Mesenchymal stem cell (in vitro differentiated cells and primary cell): ENCODE data around the gene HFM1.

Experiments used
- DNase-seq: peaks from one replicate; pipeline ENCODE4 v3.0.0-alpha.2; 2013
- H2AFZ ChIP-seq: one replicate; pipeline ENCODE4 v1.6.1; 2013; ENCODE audit warnings: low read depth, mild to moderate bottlenecking, control low read depth, inconsistent platforms, low read length, moderate library complexity
- H2AK5ac ChIP-seq: 2 replicates; pipeline ENCODE4 v1.6.1; 2013; ENCODE audit warnings: low read length, moderate library complexity, mild to moderate bottlenecking, inconsistent platforms; ENCODE audit not compliant: severe bottlenecking
- H2BK120ac ChIP-seq: one replicate; pipeline ENCODE4 v1.6.1; 2013; ENCODE audit warnings: low read depth, mild to moderate bottlenecking, inconsistent platforms, low read length, moderate library complexity
- H2BK12ac ChIP-seq, 2 experiments: one replicate each; pipeline ENCODE4 v1.6.1; 2013; ENCODE audit warnings: inconsistent platforms in 2 of 2, low read length in 2 of 2, mild to moderate bottlenecking in 2 of 2, moderate library complexity in 2 of 2, control low read depth in 1 of 2
- H2BK15ac ChIP-seq: one replicate; pipeline ENCODE4 v1.6.1; 2013; ENCODE audit warnings: mild to moderate bottlenecking, low read depth, inconsistent platforms; ENCODE audit not compliant: poor library complexity, severe bottlenecking
- H2BK5ac ChIP-seq: 2 replicates; pipeline ENCODE4 v1.6.1; 2013; ENCODE audit warnings: low read depth, mild to moderate bottlenecking, low read length, control low read depth, inconsistent platforms; ENCODE audit not compliant: poor library complexity, severe bottlenecking
- H3K14ac ChIP-seq, 2 experiments: one replicate each; pipeline ENCODE4 v1.6.1; 2013; ENCODE audit warnings: inconsistent platforms in 2 of 2, low read length in 2 of 2, control low read depth in 1 of 2, mild to moderate bottlenecking in 1 of 2, moderate library complexity in 1 of 2
- H3K18ac ChIP-seq, 2 experiments: one replicate each; pipeline ENCODE4 v1.6.1; 2013; ENCODE audit warnings: inconsistent platforms in 2 of 2, low read length in 2 of 2, control low read depth in 1 of 2, low read depth in 1 of 2, mild to moderate bottlenecking in 1 of 2
- H3K23ac ChIP-seq, 2 experiments: one replicate each; pipeline ENCODE4 v1.6.1; 2013; ENCODE audit warnings: inconsistent platforms in 2 of 2, low read length in 2 of 2, mild to moderate bottlenecking in 2 of 2, moderate library complexity in 2 of 2, control low read depth in 1 of 2
- H3K27ac ChIP-seq: 2 replicates; pipeline ENCODE4 v1.5.1; 2013; ENCODE audit warnings: mild to moderate bottlenecking, moderate library complexity, low read length, control low read depth, inconsistent platforms; ENCODE audit not compliant: poor library complexity, severe bottlenecking
- H3K27me3 ChIP-seq, 2 experiments: 2 replicates each; pipeline versions ENCODE4 v1.6.1 to v1.7.0; 2013; ENCODE audit warnings: low read length in 2 of 2, mild to moderate bottlenecking in 2 of 2, moderate library complexity in 2 of 2, control low read depth in 1 of 2, inconsistent platforms in 1 of 2; ENCODE audit not compliant: control insufficient read depth in 1 of 2, insufficient read depth in 1 of 2
- H3K36me3 ChIP-seq, 2 experiments: 2 replicates each; pipeline versions ENCODE4 v1.6.1 to v1.7.0; 2013; ENCODE audit warnings: low read length in 2 of 2, control low read depth in 1 of 2, inconsistent platforms in 1 of 2, low read depth in 1 of 2, mild to moderate bottlenecking in 1 of 2; ENCODE audit not compliant: insufficient read depth in 2 of 2, control insufficient read depth in 1 of 2
- H3K4ac ChIP-seq, 2 experiments: one replicate each; pipeline ENCODE4 v1.6.1; 2013; ENCODE audit warnings: inconsistent platforms in 2 of 2, low read length in 2 of 2, mild to moderate bottlenecking in 2 of 2, moderate library complexity in 2 of 2, control low read depth in 1 of 2, low read depth in 1 of 2
- H3K4me1 ChIP-seq: 2 replicates; pipeline ENCODE4 v1.6.1; 2013; ENCODE audit warnings: low read depth, low read length, control low read depth; ENCODE audit not compliant: control insufficient read depth, insufficient read depth
- H3K4me2 ChIP-seq: 2 replicates; pipeline ENCODE4 v1.6.1; 2013; ENCODE audit warnings: low read length, mild to moderate bottlenecking, inconsistent platforms; ENCODE audit not compliant: poor library complexity, severe bottlenecking
- H3K4me3 ChIP-seq, 2 experiments: 2 replicates each; pipeline versions ENCODE4 v1.5.1 to v1.7.0; 2013; ENCODE audit warnings: low read length in 2 of 2, mild to moderate bottlenecking in 2 of 2, control low read depth in 1 of 2, low read depth in 1 of 2; ENCODE audit not compliant: insufficient read depth in 1 of 2
- H3K79me1 ChIP-seq: replicated peaks from 2 replicates; pipeline ENCODE4 v1.6.1; 2013; ENCODE audit warnings: mild to moderate bottlenecking, control low read depth, low read length, inconsistent platforms; ENCODE audit not compliant: poor library complexity, severe bottlenecking
- H3K9ac ChIP-seq: 2 replicates; pipeline ENCODE4 v1.7.0; 2013; ENCODE audit warnings: mild to moderate bottlenecking, low read length, moderate library complexity
- H3K9me3 ChIP-seq: 2 replicates; pipeline ENCODE4 v1.7.0; 2013; ENCODE audit warnings: mild to moderate bottlenecking, low read length; ENCODE audit not compliant: control insufficient read depth
- H4K8ac ChIP-seq: one replicate; pipeline ENCODE4 v1.6.1; 2013; ENCODE audit warnings: inconsistent platforms, mild to moderate bottlenecking, low read length, moderate library complexity
- H4K91ac ChIP-seq: one replicate; pipeline ENCODE4 v1.6.1; 2013; ENCODE audit warnings: mild to moderate bottlenecking, low read length, inconsistent platforms
- WGBS: methylation state at CpG from one replicate; pipeline ENCODE4 v1.1.7; 2013; ENCODE audit warnings: mixed read lengths; 5-methylcytosine and 5-hydroxymethylcytosine counted together

Gene HFM1

GRCh38 chr1:91244737-91245136 is 159.9 kb downstream of the HFM1 start:
- Histone ChIP-seq H2BK15ac (no peak overlapping the region), H3K79me1 (no peaks in the 10 kb centered on the region), H4K91ac (no peak overlapping the region), H3K4me1 (no peaks in the 10 kb centered on the region), H3K9ac (no peak overlapping the region), H3K27ac (no peak overlapping the region), H3K4me2 (no peak overlapping the region), H3K27me3 (no peaks in the 10 kb centered on the region), H2AFZ (no peak overlapping the region), H3K4me3 (no peak overlapping the region), H2BK5ac (no peak overlapping the region), H3K4ac (no peak overlapping the region), H3K36me3 (no peaks in the 10 kb centered on the region), H3K23ac (no peak overlapping the region), H3K9me3 (no peaks in the 10 kb centered on the region), H2BK120ac (no peak overlapping the region), H2AK5ac (no peak overlapping the region), H3K18ac (no peak overlapping the region), H4K8ac (no peak overlapping the region), H3K14ac (no peak overlapping the region), H2BK12ac (no peak overlapping the region)
- no CpG with 5 or more reads among the region's 2 CpGs for WGBS
- DNase-seq, result no peak

DNA sequence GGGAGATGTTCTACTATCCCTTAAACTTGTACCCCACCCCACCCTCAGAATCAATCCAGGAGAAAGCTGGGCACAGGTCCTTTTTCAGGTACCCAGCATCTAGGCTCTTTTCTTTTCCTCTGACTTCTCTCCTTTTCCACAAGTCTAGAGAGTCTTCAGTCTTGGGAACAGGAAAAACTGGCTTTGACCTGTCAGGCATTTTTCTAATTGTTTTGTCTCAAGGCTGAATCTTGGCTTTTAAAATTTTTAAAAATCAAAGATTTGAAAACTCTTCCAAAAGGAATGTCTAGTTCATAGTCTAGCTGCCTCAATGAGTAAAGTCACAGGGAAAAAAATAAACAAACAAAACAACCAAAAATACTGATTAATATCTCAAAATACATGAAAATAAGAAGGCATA is 161.5 kb downstream of the HFM1 start:
- no peak overlapping the region for H3K23ac ChIP-seq
- H3K4me3 ChIP-seq, result no peak overlapping the region
- H4K8ac ChIP-seq, result no peak overlapping the region
- no peak overlapping the region for H2BK5ac ChIP-seq
- no peak overlapping the region for H2AFZ ChIP-seq
- H3K4me1 ChIP-seq, result no peaks in the 10 kb centered on the region
- no peaks in the 10 kb centered on the region for H3K36me3 ChIP-seq
- no peak overlapping the region for H3K14ac ChIP-seq
- no peak overlapping the region for H3K18ac ChIP-seq
- H2BK15ac ChIP-seq, result no peak overlapping the region
- no peaks in the 10 kb centered on the region for H3K79me1 ChIP-seq
- H2BK12ac ChIP-seq, result no peak overlapping the region
- no peak overlapping the region for H3K9ac ChIP-seq
- H3K4me2 ChIP-seq, result no peak overlapping the region
- no peak overlapping the region for H4K91ac ChIP-seq
- H3K9me3 ChIP-seq, result no peaks in the 10 kb centered on the region
- no peak overlapping the region for H2BK120ac ChIP-seq
- DNase-seq, result no peak
- H3K27ac ChIP-seq, result no peak overlapping the region
- no peak overlapping the region for H2AK5ac ChIP-seq
- H3K4ac ChIP-seq, result no peak overlapping the region
- H3K27me3 ChIP-seq, result no peaks in the 10 kb centered on the region

DNA sequence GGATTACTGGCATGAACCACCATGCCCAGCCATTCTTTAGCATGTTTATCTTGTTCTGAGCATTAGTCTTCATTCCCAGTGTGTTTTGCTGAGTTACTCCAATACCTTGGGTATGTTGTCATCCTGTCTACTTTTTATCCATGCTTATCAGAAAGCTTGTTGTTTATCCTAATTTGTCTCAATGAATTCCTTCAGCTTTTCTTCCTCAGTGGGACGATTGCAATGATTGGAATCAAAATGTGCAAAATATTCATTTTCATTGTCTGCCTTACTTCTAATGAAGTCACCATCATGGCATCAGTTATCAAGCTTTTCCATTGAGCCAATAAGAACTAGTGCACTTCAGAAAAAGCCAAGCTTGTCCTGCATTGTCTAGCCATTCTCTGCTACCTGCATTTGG is 170.5 kb downstream of the HFM1 start:
- Histone ChIP-seq H2AK5ac (no peak overlapping the region), H3K4me2 (no peak overlapping the region), H2BK5ac (no peak overlapping the region), H4K91ac (no peak overlapping the region), H3K79me1 (no peaks in the 10 kb centered on the region), H3K36me3 (no peaks in the 10 kb centered on the region), H4K8ac (no peak overlapping the region), H2AFZ (no peak overlapping the region), H2BK120ac (no peak overlapping the region), H3K27ac (no peak overlapping the region), H3K9me3 (no peaks in the 10 kb centered on the region), H3K27me3 (no peaks in the 10 kb centered on the region), H3K18ac (no peak overlapping the region), H3K4me3 (no peak overlapping the region), H3K4ac (no peak overlapping the region), H3K14ac (no peak overlapping the region), H2BK12ac (no peak overlapping the region), H3K9ac (no peak overlapping the region), H2BK15ac (no peak overlapping the region), H3K4me1 (no peaks in the 10 kb centered on the region), H3K23ac (no peak overlapping the region)
- DNase-seq, result no peak
- WGBS, result 62% methylated on average over 1 of the region's 1 CpG

DNA sequence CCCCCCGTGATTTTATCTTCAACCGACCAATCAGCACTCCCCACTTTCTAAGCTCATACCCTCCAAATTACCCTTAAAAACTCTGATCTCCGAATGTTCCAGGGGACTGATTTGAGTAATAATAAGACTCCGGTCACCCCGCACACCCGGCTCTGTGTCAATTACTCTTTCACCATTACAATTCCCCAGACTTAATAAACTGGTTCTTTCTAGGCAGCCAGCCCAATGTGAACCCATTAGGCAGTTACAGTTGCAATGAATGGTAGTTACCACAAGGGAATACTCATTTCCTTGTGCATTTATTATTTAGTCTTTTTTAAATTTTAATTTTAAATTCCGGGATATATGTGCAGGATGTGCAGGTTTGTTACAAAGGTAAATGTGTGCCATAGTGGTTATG is 177.9 kb downstream of the HFM1 start:
- H2BK12ac ChIP-seq, result no peak overlapping the region
- H3K4me3 ChIP-seq, result no peak overlapping the region
- no peak overlapping the region for H2BK5ac ChIP-seq
- no peak overlapping the region for H3K4ac ChIP-seq
- no peak for DNase-seq
- no peak overlapping the region for H3K4me2 ChIP-seq
- H3K79me1 ChIP-seq, result no peaks in the 10 kb centered on the region
- no peak overlapping the region for H3K23ac ChIP-seq
- no peak overlapping the region for H3K14ac ChIP-seq
- no peak overlapping the region for H3K9ac ChIP-seq
- H3K27me3 ChIP-seq, result no peaks in the 10 kb centered on the region
- no peaks in the 10 kb centered on the region for H3K36me3 ChIP-seq
- no peak overlapping the region for H4K91ac ChIP-seq
- no peak overlapping the region for H2AFZ ChIP-seq
- H3K27ac ChIP-seq, result no peak overlapping the region
- no peak overlapping the region for H3K18ac ChIP-seq
- no peak overlapping the region for H4K8ac ChIP-seq
- H3K4me1 ChIP-seq, result no peaks in the 10 kb centered on the region
- no peak overlapping the region for H2BK15ac ChIP-seq
- 88% methylated on average over 7 of the region's 7 CpGs for WGBS
- no peak overlapping the region for H2AK5ac ChIP-seq
- no peaks in the 10 kb centered on the region for H3K9me3 ChIP-seq
- no peak overlapping the region for H2BK120ac ChIP-seq
